Measurements from ENCODE around the gene PSD4. TPM values are rescaled to one million over a fixed set of nuclear protein-coding genes. Genes with fewer than 3 reads are reported as not detected.

The PSD4 gene
- total RNA-seq, 1 experiment from 2014 or later: 0.60 TPM

- no peak for TF ChIP-seq EZH2 (IDR thresholded peaks at IDR 0.05; ENCODE audit: borderline replicate concordance, low read depth, low read length, poor library complexity, severe bottlenecking)
- no peak for TF ChIP-seq CTCF (conservative IDR thresholded peaks at IDR 0.05; ENCODE audit: low read depth, low read length)
Observed at GRCh38 chr2:113156278-113157117, 17.3 kb upstream of the PSD4 start.

GRCh38 chr2:113157118-113157896, 16.5 kb upstream of the PSD4 start:
- Histone ChIP-seq H3K27ac (ENCODE audit: low read depth, low read length, poor library complexity, severe bottlenecking) (no peak overlapping the region), H3K4me3 (ENCODE audit: low read depth, low read length, poor library complexity, severe bottlenecking) (peak overlapping the region; percentile 45), H3K36me3 (ENCODE audit: insufficient read depth, low read length, poor library complexity, severe bottlenecking) (no peaks in the 10 kb centered on the region), H3K27me3 (replicated peaks; ENCODE audit: insufficient read depth, low read depth, low read length, poor library complexity) (peaks cover 13% of the 10 kb centered on the region), H3K9me3 (ENCODE audit: low read depth, low read length, poor library complexity, severe bottlenecking) (no peaks in the 10 kb centered on the region), H3K4me1 (ENCODE audit: insufficient read depth, low read length, poor library complexity, severe bottlenecking) (no peaks in the 10 kb centered on the region)
- no peak for TF ChIP-seq EZH2 (IDR thresholded peaks at IDR 0.05; ENCODE audit: borderline replicate concordance, low read depth, low read length, poor library complexity, severe bottlenecking)
- intact Hi-C loops (cut with micrococcal nuclease; ENCODE audit: unreplicated experiment): no loop called here
- BruUV-seq (replicated peaks): no TSS peak
- POLR2A ChIA-PET (ENCODE audit: low non-redundant PET): no interaction called here
- DNase-seq (ENCODE audit: low spot score): no peak
- CTCF ChIA-PET: interaction anchor here (1.5 kb wide), 1 partner anchor 19 kb away, joined by 6 read pairs; no protein-coding TSS in a partner anchor

More at GRCh38 chr2:113156278-113157117, 17.3 kb upstream of the PSD4 start:
- no peaks in the 10 kb centered on the region for H3K4me1 ChIP-seq (ENCODE audit: insufficient read depth, low read length, poor library complexity, severe bottlenecking)
- H3K27me3 ChIP-seq (replicated peaks; ENCODE audit: insufficient read depth, low read depth, low read length, poor library complexity): peaks cover 13% of the 10 kb centered on the region
- peak overlapping the region; percentile 45 for H3K4me3 ChIP-seq (ENCODE audit: low read depth, low read length, poor library complexity, severe bottlenecking)
- H3K27ac ChIP-seq (ENCODE audit: low read depth, low read length, poor library complexity, severe bottlenecking): no peak overlapping the region
- no peaks in the 10 kb centered on the region for H3K36me3 ChIP-seq (ENCODE audit: insufficient read depth, low read length, poor library complexity, severe bottlenecking)
- intact Hi-C loops (cut with micrococcal nuclease; ENCODE audit: unreplicated experiment): no loop called here
- ChIA-PET POLR2A (ENCODE audit: low non-redundant PET) (no interaction called here), CTCF (interaction anchor here (0.7 to 1.5 kb wide), 2 partner anchors 19 to 48 kb away, joined by 3 to 6 read pairs; no protein-coding TSS in a partner anchor)
- no peak for DNase-seq (ENCODE audit: low spot score)
- no peaks in the 10 kb centered on the region for H3K9me3 ChIP-seq (ENCODE audit: low read depth, low read length, poor library complexity, severe bottlenecking)
- BruUV-seq (replicated peaks): no TSS peak

- no peaks in the 10 kb centered on the region for H3K36me3 ChIP-seq (ENCODE audit: insufficient read depth, low read length, poor library complexity, severe bottlenecking)
- no peak for TF ChIP-seq EZH2 (IDR thresholded peaks at IDR 0.05; ENCODE audit: borderline replicate concordance, low read depth, low read length, poor library complexity, severe bottlenecking)
- TF ChIP-seq CTCF (conservative IDR thresholded peaks at IDR 0.05; ENCODE audit: low read depth, low read length): no peak
- ChIA-PET POLR2A (ENCODE audit: low non-redundant PET) (no interaction called here), CTCF (no interaction called here)
- no peak overlapping the region for H3K27ac ChIP-seq (ENCODE audit: low read depth, low read length, poor library complexity, severe bottlenecking)
- no peaks in the 10 kb centered on the region for H3K4me1 ChIP-seq (ENCODE audit: insufficient read depth, low read length, poor library complexity, severe bottlenecking)
- DNase-seq (ENCODE audit: low spot score): no peak
- intact Hi-C loops (cut with micrococcal nuclease; ENCODE audit: unreplicated experiment): no loop called here
- no peaks in the 10 kb centered on the region for H3K9me3 ChIP-seq (ENCODE audit: low read depth, low read length, poor library complexity, severe bottlenecking)
- peaks cover 13% of the 10 kb centered on the region for H3K27me3 ChIP-seq (replicated peaks; ENCODE audit: insufficient read depth, low read depth, low read length, poor library complexity)
- BruUV-seq (replicated peaks): no TSS peak
- peak overlapping the region; percentile 45 for H3K4me3 ChIP-seq (ENCODE audit: low read depth, low read length, poor library complexity, severe bottlenecking)
Observed at GRCh38 chr2:113157897-113158753, 15.6 kb upstream of the PSD4 start.
